Medulla oblongata (tissue), 1 donor: ENCODE results near the gene BBOF1.

Source experiments
- DNase-seq: peaks from one replicate; pipeline ENCODE4 v3.0.0-alpha.2; 2015; ENCODE audit errors: extremely low spot score

BBOF1 gene

GRCh38 chr14:74022346-74022745 lies 3.2 kb downstream of the BBOF1 start:
- no peak for DNase-seq

GRCh38 chr14:74029136-74029535 lies 10.0 kb downstream of the BBOF1 start:
- no peak for DNase-seq

- no peak for DNase-seq
Measured at GRCh38 chr14:74034572-74034971, 15.4 kb downstream of the BBOF1 start.

GRCh38 chr14:74035556-74035955 lies 16.4 kb downstream of the BBOF1 start:
- DNase-seq: no peak

- DNase-seq: peak; percentile 73
Measured at GRCh38 chr14:74038020-74038859, 19.1 kb downstream of the BBOF1 start.

DNA sequence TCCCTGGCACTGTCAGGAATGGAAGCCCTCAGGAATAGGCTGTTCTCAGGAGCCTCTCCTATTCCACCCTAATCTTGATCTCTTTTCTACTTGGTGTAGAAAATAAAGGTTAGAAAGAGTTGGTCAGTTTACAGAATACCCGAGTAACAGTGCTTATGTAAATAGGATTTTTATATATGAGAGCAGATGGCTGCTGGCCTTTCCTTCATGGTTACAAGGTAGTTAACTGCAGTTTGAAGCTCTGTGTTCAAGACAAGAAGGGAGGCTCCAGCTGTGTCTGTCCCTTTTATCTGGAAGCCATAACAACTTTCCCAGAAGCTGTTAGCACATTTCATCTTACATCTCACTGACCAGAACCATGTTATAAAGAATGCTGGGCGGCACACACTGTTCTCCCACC lies 23.1 kb downstream of the BBOF1 start:
- DNase-seq: no peak

DNA sequence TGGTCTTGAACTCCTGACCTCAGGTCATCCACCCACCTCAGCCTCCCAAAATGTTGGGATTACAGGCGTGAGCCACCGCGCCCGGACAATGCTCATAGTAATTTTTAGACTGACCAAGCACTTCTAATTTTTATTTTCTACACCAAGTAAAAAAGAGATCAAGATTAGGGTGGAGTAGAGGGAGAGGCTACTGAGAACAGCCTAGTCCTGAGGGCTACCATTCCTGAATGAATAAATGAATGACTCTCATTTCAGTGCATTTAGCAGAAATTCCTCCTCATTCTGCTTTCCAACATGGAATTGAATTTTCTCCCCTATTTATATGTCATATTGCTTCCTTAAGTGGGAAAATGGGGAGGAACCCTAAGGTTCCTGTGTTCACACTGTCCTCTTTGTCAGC lies 26.4 kb downstream of the BBOF1 start:
- DNase-seq: no peak

GRCh38 chr14:74048281-74048680 lies 29.1 kb downstream of the BBOF1 start:
- DNase-seq: no peak

DNA sequence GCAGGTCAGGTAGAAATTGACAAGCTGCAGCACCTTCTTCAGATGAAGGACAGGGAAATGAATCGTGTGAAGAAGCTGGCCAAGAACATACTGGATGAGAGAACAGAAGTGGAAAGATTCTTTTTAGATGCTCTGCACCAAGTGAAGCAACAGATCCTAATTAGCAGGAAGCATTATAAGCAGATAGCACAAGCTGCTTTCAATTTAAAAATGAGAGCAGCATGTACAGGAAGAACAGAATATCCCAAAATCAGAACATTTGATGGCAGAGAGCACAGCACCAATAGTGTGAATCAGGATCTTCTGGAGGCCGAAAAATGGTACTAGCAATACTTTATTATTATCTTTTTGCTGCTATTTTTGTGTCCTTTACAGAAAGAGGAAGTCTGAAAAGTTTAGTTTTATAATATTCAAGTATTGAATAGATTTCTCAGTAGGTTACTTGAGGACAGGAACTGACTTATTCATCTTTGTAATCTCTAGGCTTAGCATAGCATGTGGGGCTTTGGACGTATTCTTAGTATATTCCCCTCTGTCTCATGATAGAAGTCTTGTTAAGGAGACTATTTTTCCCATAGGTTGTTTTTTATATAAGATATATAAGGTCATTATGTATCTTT lies 30.8 kb downstream of the BBOF1 start:
- DNase-seq: no peak

DNA sequence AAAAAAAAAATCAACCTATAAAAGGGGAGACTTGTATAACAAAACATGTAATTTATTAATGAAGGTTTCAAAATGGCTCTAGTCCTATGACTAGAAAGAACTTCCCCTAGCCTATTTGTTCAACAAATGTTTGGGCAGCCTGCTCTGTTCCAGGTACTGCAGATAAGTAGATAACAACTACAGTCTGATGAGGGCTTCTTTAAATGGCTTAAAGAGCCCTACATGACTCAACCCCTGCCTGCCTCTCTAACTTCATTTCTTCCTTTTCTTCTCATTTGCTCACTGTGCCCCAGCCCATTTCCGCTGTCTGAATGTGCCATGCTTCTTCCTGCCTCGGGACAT lies 43.6 kb downstream of the BBOF1 start:
- DNase-seq: no peak

DNA sequence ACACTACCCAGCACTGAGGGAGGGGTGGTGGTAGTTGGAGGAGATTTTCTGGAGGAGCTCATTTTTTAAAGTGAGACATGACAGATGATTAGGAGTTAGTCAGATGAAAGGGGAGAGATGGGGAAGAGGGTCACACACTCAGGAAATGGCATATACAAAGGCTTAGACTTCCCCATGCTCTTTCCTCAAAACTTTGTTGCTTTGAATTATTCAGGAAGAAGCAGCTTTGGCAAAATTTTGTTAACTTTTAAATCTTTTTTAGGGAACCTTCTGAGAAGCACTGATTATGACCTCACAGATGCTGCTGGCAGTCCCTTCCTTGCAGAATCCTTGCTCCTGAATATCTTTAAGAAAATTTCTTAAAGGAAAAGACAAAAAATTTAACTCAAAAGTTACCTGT lies 45.3 kb downstream of the BBOF1 start:
- no peak for DNase-seq

DNA sequence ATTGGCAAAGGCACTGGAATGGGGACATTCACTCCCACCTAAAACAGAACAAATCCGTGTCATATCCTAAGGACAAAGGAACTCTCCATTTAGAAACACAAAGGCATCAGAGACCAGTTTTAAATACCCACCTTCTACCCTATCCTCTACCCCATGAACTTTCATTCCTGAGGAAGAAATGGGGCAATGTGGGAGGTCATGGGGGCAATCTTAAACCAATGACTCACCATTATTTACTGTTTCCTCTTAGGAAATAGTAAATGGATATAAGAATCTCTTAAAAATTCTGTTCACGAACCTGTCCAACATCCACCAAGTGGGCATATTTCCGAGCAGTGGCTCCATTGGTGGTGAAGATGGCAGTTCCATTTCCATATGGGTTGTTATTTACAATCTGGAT lies 45.7 kb downstream of the BBOF1 start:
- DNase-seq: no peak

DNA sequence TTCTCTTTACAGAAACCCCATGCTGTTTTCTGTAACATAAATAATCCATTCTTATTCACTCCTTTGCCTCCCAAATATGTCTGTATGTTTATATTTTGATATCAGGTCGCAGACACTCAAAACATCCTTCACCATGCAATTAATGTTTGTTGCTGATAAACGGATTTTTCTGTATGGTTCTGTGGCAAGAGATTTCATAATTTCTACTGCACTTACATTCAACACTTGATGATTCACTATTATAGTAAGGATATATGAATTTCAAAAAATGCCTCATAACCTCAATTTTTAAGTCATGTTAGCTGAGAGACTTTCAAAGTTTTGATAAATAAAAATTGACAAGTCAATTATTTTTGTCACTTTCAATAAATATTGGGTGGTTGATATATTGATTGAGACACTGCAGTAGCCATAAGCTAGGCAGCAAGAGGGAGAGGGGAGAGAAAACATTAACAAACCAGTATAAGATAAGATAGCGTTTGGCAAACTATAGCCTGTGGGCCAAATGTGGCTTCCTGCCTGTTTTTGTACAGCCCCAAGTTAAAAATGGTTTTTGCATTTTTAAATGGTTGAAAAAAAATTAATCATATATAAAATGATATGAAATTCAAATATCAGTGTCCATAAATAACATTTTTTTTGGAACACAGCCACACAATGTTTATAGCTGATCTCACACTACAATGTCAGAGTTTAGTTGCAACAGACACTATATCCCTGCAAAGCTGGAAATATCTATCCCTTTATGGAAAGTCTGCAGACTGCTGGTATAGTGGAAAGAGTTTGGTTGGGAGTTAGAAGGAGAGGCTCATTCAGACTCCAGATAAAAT lies 46.8 kb downstream of the BBOF1 start:
- no peak for DNase-seq

DNA sequence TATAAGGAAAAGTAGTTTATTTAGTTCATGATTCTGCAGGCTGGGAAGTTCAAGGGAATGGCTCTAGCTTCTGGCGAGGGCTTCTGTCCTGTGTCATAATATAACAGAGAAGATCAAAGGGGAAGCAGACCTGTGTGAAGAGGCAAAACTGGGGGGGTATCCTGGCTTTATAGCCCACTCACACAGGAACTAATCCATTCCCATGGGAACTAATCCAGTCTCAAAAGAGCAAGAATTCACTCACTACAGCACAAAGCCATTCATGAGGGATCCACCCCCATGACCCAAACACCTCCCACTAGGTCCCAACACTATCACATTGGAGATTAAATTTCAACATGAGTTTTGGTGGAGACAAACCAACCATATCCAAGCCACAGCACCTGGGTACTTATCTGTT lies 58.3 kb downstream of the BBOF1 start:
- no peak for DNase-seq

- no peak for DNase-seq
Measured at GRCh38 chr14:74080820-74081460, 61.8 kb downstream of the BBOF1 start.

GRCh38 chr14:74081491-74081890 lies 62.3 kb downstream of the BBOF1 start:
- DNase-seq: no peak

GRCh38 chr14:74083161-74083560 lies 64.0 kb downstream of the BBOF1 start:
- DNase-seq: no peak

DNA sequence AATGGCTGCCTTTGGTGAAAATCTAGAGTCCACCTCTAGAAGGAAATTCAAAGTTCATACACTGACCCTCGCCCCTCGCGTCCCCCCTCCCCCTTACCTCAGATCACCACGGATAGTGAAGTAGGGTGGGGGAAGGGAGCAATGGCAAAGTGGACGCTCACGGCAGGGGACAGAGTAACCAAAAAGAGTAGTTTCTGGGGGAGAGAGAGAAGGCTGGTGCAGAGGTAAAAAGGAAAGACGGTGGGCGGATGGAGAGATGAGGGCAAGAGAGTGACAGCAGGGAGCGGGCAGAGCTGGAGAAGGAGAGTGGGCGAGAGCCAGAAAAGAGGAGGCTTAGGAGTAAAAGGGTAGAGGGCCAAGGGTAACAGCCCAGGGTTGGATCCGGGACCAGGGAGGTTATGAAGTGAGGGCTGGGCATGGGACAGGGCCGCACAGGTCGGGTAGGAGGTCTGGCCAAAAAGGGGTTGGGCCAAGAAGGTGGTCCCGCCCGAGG lies 64.7 kb downstream of the BBOF1 start:
- no peak for DNase-seq

DNA sequence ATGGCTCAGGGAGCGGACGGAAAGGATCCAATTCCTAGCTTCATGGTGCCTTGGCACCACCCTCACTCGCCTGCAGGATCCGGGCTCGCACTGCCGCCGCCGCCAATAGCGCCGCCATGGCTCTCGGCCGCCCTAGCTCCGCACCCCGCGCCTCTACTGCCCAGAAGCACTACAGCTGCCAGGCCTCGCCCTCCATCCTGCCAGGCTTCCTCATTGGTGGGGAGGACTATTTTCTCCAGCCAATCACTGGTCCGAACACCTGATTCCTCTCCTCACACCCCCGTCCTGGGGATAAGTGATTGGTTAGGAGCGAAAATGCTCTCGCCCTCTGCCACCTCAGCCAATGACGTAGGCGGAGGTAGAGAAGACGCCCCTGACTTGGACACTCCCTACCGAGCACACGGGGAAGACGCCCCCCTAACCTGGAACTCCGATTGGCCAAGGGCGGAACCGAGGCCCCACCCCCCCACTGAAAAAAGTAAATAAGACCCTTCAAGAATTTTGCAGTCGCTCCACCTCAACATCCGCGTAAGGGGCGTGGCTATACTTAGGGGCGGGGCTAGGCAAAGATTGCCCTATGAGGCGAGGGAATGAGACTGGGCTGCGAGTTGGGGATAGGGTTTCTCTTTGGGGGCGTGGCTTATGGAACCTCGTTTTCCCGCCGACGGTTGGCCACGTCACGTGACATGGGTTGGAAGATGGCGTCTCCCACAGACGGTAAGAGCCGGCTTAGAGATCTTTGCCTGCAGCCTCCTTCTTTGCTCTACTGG lies 65.3 kb downstream of the BBOF1 start, which contains the start of the genes ALDH6A1 and LIN52:
TSS of gene ALDH6A1 (minus strand) at position 177 of the 770 bp plus-strand sequence. CDS start at position 118, 59 bp downstream.
TSS of gene LIN52 (plus strand) at position 680 of the 770 bp plus-strand sequence. CDS start at position 699, 19 bp downstream.
- DNase-seq: peak; percentile 100

DNA sequence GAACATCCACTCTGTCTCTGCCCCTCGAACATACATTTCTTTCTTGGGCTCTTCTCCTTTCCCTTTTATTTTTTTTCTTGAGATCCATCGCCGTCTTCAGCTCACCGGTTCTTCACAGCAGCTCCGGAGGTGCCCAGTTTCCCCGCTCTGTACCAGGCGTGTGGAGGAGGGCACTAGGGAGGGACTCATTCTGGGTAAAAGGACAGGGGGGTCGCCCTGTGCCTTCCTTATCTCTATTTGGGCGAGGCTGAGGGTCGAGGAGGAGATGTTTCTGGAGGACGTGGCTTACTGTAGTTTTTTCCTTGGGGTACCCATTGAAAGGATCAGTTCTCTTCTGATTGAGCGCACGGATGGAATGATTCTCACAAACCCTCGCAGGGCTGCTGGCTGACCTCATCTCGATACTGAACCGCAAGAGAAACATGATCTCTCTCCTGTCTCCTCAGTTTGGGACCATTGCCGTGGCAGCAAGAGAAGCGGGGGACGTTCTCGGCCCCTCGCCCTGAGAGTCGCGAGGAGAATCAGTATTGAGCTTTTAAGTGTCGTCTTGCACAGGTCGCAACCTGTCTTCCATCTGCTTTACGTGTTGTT lies 66.0 kb downstream of the BBOF1 start:
- no peak for DNase-seq

DNA sequence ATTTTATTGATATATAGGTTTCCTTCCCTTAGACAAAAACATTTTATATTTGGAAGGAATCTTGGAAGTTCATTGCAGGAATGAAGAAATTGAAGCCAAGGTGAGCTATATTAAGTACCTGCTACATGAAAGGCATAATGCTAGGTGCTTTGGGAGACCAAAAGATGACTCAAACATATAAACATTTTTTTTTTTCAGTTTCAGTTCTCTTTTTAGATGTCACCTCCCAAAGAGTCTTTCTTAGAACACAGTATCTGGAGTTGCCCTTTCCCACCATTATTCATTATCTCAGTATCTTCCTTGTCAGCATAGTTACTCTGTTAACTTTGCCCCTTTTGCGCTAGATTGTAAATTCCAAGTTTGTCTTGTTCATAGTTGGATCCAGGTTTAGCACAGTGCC lies 66.7 kb downstream of the BBOF1 start:
- no peak for DNase-seq
